ENCODE results near the gene TRIM21. TPM values are rescaled to one million over a fixed set of nuclear protein-coding genes. Genes with fewer than 3 reads are reported as not detected.

Gene TRIM21
- total RNA-seq, 1 donor from 2014 or later = 8.4 TPM

Other genes with a start within 250 kb of the TRIM21 start
- gene OR52B4, start 25.3 kb downstream of the TRIM21 start, total RNA-seq = not detected
- not detected for gene OR52K2, start 55.6 kb upstream of the TRIM21 start, total RNA-seq
- not detected for gene OR52K1, start 88.9 kb upstream of the TRIM21 start, total RNA-seq
- gene OR52M1, start 151.5 kb upstream of the TRIM21 start, total RNA-seq = not detected
- gene OR52I2, start 188.0 kb upstream of the TRIM21 start, total RNA-seq = not detected
- not detected for gene OR52I1, start 200.3 kb upstream of the TRIM21 start, total RNA-seq
- gene TRIM68, start 214.5 kb upstream of the TRIM21 start, total RNA-seq = 10.6 TPM
- gene OR51D1, start 243.8 kb upstream of the TRIM21 start, total RNA-seq = not detected